Measurements from ENCODE around the gene IGF2.
A peak's percentile ranks its signal among the peaks of the same experiment; 100 is the strongest.

Gene IGF2

GRCh38 chr11:2102132-2102882, 36.9 kb downstream of the IGF2 start:
- no peak for DNase-seq

- DNase-seq: no peak
Observed at GRCh38 chr11:2101171-2101675, 38.0 kb downstream of the IGF2 start.

- DNase-seq: no peak
Observed at GRCh38 chr11:2100361-2101170, 38.6 kb downstream of the IGF2 start.

- DNase-seq: no peak
Observed at GRCh38 chr11:2099516-2100349, 39.5 kb downstream of the IGF2 start.

DNA sequence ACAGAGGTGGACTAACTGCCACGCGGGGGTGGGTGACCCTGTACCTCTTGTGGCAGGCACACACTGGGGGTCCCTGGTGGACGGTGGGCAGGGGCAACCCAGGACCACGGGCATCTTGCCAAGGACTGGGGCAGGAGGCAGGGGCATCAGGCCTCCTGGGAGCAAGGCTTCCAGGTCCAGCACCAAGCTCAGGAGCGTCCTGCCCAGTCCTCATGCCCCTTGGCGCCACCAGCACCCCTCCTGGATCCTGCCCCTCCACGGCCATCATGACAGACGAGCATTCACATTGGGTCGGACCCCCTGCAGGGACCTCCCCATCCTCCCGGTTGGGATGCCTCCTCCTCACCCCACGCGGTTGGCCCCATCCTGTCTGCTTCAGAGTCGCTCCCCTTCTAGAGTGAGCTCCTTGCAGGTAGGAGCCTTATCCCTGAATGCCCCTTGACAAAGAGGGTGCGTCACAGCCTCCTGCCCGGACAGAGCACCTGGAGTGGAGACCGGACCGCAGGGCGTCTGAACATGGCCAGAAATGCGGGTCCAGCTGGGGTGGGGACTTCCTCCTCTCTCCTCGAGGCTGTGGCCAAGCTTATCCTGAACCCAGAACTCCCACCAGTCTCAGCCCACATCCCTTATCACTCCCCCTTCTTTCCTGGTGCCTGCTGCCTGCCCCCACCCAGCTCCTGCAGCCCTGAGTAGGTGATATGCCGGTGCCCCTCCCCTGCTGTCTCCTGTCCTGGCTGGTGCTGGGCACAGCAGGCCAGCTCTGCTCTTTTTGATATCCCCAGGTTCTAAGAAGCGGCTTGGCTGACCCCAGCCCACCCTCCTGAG, 40.3 kb downstream of the IGF2 start:
- no peak for DNase-seq

- no peak for DNase-seq
Observed at GRCh38 chr11:2097998-2098690, 41.0 kb downstream of the IGF2 start.

DNA sequence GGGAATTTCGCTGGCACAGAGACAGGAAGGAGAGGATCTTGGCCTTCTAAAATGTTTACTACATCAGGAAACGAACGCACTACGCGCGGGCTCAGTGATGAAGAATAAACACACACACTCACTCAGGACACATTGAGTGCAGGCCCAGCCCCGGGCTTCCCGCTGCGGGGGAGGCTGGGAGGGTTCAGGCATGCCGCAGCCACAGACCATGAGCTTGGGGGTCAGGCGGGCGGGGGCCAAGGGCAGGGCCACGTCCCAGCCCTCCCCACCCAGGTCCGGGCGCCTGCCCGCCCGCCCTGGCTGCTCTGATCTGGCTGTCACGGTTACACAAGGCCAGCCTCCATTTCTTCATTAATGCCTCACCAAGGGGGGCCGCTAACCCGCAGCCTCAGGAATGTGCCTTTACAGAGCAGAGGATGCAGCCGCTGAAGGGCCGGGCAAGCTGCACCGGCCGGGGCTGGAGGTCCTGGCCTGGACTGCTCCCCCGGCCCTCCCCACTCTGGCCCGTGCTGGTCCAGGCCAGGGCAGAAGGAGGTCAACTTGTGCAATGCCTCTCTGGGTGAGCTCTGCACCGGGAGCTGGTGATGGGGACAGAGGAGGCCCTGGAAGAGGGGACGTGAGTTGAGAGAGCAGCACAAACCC, 41.7 kb downstream of the IGF2 start:
- no peak for DNase-seq

DNA sequence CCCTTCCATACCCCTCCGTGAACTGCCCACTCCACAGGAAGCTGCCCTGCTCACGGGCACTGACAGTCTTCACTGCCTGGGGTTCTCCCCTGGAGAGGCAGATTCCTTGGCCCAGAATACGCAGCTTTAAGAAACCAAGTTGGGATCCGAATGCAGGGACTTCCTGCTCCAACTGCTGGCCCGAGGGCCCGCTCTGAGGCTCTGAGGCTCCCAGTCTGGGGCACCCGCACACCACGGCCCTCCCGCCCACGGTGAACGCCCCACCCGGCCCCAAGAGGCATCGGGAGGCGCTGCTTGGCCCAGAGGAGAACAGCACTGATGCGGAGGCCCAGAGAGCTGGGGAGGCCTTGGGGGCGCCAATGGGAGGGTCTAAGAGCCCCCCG, 42.3 kb downstream of the IGF2 start:
- no peak for DNase-seq

DNA sequence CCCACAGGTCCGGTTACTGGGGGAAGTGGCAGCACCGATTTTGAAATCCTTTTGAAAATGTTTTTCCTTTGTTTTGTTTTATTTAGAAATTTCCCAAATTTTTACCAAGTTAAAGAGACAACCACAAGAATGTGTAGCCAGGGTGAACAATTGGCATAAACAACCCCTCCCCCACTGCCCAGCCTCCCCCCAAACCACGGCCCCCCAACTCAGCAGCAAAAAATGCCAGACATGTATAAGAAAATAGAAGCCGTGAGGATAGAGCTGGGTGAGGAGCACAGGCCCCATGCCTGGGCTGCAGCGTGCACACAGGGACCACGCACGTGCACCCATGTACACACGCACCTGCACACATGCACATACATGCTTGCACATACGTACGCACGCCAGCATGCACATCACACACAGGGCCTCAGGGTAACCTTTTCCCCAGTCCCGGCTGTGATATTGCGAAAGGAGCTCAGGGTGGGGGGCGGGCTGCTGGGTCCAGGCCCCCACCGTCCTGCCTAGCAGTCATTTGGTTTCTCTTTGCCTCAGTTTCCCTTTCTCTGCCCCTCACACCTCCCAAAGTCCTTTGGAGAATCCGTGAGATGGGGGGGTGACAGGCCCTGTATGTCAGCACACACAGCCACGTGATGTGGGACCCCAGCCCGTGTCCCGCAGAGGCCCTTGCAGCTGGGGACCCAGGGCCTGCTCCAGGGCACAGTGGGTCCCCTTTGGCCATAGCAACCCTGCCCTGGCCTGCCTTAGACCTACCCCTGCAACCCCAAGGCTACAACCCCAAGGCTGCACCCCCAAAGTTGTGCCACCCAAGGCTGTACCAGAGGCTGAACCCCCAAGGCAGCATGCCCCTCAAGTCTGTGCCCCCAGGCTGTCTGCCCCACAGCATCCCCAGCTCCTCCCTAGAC, 42.9 kb downstream of the IGF2 start:
- DNase-seq: no peak

- DNase-seq: no peak
Observed at GRCh38 chr11:2095542-2095941, 43.6 kb downstream of the IGF2 start.

DNA sequence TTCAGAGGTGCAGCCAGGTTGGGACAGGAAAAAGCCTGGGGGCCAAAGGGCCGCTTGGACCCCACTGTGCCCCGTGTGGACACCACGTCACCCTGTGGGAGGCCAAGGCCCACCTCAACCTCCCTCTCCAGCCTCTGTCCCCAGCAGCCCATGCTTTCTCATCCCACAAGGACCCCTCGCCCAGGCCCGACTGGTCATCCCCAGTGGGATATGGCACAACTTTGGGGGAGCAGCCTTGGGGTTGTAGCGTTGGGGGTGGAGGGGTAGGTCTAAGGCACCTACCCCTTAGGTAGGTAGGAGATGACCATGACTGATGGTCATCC, 44.0 kb downstream of the IGF2 start:
- no peak for DNase-seq

DNA sequence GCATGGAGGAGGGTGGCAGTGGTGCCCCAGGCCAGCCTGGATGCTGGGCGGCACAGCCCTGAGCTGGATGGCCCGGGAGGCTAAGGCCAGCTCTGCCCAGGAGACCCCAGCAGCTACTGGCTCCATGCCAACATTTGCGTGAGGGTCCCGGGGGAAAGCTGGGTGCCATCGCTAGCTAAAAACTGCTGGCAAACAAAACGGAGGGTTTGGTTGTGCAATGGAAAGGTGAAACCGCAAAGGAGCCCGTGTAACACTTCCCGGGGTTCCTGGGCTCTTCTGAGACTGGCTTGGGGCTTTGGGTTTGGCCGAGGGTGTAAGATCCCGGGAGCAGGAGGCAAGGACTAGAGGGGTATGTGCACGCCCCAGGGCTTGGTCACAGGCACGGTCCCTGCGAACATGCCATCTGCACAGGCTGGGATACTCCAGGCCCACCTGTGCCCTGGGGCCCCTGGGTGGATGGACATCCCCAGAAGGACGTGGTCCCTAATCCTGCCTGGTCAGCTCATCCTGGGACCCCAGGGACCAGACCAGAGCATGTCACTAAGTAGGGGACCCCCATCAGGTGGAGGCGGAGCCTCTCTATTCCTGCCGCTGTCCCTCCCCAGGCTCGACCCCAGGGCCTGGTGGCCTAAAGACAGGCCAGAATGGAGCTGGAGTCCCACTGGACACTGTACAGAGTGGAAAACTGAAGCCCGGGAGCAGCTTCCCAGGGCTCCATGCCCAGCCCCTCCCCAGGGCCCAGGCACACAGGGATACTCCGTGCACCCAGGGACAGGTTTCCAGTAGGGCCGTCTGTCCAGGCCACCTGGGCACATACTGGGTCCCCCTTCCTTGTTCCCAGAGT, 44.6 kb downstream of the IGF2 start:
- DNase-seq: no peak

- no peak for DNase-seq
Observed at GRCh38 chr11:2093575-2094353, 45.4 kb downstream of the IGF2 start.

DNA sequence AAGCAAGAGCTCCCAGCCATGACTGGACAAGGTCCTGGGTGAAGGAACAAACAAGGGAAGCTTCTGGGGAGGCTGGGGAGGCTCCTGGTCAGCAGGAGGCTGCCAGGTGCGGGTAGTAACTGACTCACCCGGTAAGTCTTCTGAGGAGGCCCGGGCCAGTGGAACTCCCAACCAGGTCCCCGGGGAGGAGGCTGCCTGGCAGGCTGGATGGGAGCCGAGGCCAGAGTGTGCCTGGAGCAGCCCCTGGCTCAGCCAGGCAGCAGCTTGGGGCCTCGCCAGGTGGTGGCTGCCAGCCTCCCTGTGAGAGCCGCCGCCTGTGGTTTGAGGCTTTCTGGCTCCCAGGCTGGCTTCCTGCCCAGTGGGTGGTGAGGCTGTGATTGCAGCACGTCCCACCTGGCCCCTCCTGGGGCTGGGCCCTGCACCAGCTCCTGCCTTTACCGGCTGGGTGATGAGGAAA, 46.2 kb downstream of the IGF2 start:
- DNase-seq: peak; percentile 43

GRCh38 chr11:2092464-2092910, 46.7 kb downstream of the IGF2 start:
- DNase-seq: no peak

DNA sequence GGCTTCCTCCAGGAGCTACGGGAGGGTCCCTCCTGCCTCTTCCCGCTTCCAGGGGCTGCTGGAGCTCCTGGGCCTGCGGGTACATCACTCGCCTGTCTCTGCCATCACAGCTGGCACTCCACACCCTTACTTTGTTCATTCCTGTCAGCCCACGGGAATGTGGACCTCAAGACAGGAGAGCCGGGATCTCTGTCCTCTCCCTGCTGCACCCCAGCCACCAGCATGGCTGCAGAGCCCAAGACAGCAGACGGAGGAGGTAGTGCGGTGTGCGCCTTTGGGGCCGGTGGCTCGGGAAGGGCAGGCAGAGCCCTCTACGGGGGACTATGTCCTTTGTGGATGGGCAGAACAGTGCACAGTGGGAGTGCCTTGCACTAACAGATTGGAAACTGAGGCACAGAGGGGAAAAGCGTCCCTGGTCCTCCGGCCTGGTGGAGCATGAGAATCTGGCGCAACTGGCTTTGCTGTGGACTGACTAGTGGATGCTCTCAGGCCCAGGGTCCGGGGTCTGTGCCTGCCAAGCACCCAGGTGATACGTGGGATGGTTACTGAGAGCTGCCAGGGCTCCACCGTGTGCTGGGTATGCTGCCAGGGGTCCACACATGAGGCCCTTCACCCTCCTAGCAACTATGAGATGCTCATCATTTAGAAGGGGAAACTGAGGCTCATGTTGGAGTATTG, 47.3 kb downstream of the IGF2 start:
- no peak for DNase-seq

DNA sequence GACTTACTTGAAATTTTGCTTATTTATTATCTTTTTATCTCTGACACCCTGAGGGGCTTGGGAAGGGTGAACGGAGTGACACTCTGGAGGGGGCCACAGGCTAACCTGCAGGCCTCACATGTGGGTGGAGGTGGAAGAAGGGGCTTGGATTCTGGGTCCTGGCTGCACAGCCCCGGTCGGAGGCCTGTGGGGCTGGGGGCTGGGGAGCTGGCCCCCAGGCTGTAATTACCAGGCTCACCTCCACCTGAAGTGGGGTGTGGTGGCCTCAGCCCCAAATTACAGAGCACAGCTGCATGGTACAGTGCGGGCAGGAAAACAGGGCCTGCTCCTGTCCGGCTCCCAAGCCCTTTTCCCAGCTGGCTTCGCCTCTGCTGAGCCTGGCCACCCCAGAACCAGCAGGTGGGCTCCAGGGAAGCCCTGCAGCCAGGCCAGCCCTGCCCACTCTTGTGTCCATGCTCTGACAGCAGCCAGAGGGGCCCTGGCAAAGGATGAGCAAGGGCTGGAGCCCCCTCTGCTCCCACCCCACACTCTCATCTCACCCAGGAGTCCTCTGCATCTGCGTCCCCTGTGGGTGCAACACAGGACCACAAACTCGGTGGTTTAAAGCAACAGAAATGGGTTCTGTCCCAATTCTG, 48.0 kb downstream of the IGF2 start:
- DNase-seq: no peak

Measured in DMS 273 treated with DMSO at 0.1 percent for 48 hours (cell line).